Erythroblast (primary cell): ENCODE data around the gene ADAMTS16.

Experiments used
- DNase-seq, 2 experiments: peaks; one replicate each; lab custom pipeline; 2025; lab: John Stamatoyannopoulos, UW
- GATA1 ChIP-seq: IDR thresholded peaks from 2 replicates; pipeline ENCODE4 v1.6.1; 2011; ENCODE audit warnings: low read depth, mild to moderate bottlenecking, control low read depth, low read length, moderate library complexity
- POLR2A ChIP-seq: IDR thresholded peaks from 2 replicates; pipeline ENCODE4 v1.6.1; 2011; ENCODE audit warnings: mild to moderate bottlenecking, low read length

The ADAMTS16 gene

DNA sequence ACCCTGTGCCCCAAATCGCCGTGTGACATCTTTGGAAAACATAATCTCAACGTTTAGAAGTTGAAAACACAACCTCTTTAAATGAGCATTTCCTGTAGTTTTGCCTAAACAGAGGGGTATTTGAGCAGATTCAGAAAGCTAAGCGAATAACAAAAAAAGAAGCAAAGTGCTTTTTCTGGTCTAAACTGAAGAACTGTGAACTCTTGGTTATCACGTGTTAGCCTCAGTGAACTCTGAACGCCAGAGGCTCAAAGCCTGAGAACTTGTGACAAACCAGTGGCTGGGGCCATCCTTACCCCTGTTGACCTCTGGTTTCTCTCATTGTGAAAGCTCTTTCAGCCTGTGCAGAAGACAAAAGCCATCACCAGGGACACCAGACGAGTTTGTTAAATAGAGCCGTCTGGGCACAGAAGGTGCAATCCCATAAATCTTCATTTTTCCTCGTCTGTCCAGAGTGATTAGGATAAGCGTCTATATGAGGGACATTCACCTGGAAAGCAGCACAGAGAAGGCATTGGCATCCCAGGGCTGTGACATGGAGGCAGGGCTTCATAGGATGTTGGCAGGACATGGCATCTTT is 220.9 kb downstream of the ADAMTS16 start:
- no peak for TF ChIP-seq GATA1
- TF ChIP-seq POLR2A: no peak
- no peak for DNase-seq

GRCh38 chr5:5363045-5363444 is 222.9 kb downstream of the ADAMTS16 start:
- TF ChIP-seq POLR2A: no peak
- TF ChIP-seq GATA1: no peak
- DNase-seq: no peak

DNA sequence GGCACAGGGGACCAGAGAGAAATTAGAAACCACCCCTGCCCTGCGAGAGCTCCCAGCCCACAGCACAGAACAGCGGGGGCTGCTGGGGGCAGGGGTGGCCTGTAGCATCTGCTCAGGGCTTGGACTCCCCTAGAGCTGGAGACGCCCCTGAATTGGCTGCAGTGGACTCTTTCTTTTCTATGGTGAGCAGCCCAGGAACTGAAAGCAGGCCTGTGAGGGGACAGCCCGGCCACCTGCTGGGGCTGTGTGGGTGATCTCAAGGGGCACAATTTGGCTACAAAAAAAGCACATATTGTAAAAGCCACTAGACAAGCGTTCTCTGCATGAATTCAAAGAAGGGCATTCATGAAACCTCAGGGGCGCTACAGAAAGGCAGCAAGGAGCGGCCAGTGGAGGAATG is 224.8 kb downstream of the ADAMTS16 start:
- DNase-seq: no peak
- TF ChIP-seq POLR2A: no peak
- TF ChIP-seq GATA1: no peak

DNA sequence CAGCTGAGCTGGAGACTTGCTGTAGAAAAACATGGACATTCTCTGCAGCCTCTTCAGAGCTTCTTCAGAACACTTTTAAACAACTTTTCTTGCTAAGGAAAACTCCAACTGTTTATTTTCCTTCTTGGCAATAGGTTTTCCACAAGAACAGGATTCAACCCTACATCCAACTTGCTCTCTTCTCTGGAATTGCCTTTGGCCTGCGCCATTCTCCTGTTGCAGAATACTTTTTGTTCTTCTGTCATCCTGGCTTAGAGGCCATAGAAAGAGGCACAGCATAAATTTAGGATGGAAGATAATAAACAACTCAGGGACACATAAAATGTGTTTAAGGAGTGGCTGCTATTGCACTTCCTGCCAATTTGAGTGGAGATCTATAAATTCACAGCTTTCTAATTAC is 227.6 kb downstream of the ADAMTS16 start:
- no peak for TF ChIP-seq GATA1
- TF ChIP-seq POLR2A: no peak
- DNase-seq: no peak

GRCh38 chr5:5369051-5369605 is 229.0 kb downstream of the ADAMTS16 start:
- TF ChIP-seq POLR2A: no peak
- TF ChIP-seq GATA1: no peak
- DNase-seq: no peak
